Activated naive CD4-positive, alpha-beta T cell treated with anti-CD3 and anti-CD28 coated beads for 36 hours (primary cell): ENCODE data around the gene DCK. TPM values are rescaled to one million over a fixed set of nuclear protein-coding genes. Genes with fewer than 3 reads are reported as not detected.

ENCODE experiments used
- CTCF ChIA-PET: fragments of 350-600 bp; sonication (Branson Sonifier 250); formaldehyde crosslinking; loops from one replicate; lab custom pipeline; 2021; ENCODE audit warnings: antibody characterized with exemption; lab: Charles Lee
- DNase-seq: peaks from one replicate; pipeline ENCODE4 v3.0.0-alpha.2; 2020
- H3K27ac Mint-ChIP-seq: one replicate; pipeline ENCODE4 v1.8.0; 2021; ENCODE audit warnings: mild to moderate bottlenecking, mixed read lengths
- H3K27me3 Mint-ChIP-seq: one replicate; pipeline ENCODE4 v1.8.0; 2021; ENCODE audit warnings: low read depth, mixed read lengths
- H3K36me3 Mint-ChIP-seq: one replicate; pipeline ENCODE4 v1.8.0; 2021; ENCODE audit warnings: low read depth, mixed read lengths
- H3K4me1 Mint-ChIP-seq: one replicate; pipeline ENCODE4 v1.8.0; 2021; ENCODE audit warnings: low read depth, mixed read lengths
- H3K4me3 Mint-ChIP-seq: one replicate; pipeline ENCODE4 v1.8.0; 2021; ENCODE audit warnings: mild to moderate bottlenecking, moderate library complexity, mixed read lengths
- H3K9me3 Mint-ChIP-seq: one replicate; pipeline ENCODE4 v1.8.0; 2021; ENCODE audit warnings: mixed read lengths
- intact Hi-C: fragments of 100-400 bp; cut with micrococcal nuclease; formaldehyde crosslinking; loops from one replicate; pipeline ENCODE4 v1.15.1; 2023
- total RNA-seq, 2 experiments: library from RNA; stranded (reverse); gene quantifications; one replicate each; pipeline ENCODE4 v1.2.3, GENCODE V29; 2021

The DCK gene
- total RNA-seq, 2 experiments from 2014 or later: 32.1 to 34.1 TPM

DNA sequence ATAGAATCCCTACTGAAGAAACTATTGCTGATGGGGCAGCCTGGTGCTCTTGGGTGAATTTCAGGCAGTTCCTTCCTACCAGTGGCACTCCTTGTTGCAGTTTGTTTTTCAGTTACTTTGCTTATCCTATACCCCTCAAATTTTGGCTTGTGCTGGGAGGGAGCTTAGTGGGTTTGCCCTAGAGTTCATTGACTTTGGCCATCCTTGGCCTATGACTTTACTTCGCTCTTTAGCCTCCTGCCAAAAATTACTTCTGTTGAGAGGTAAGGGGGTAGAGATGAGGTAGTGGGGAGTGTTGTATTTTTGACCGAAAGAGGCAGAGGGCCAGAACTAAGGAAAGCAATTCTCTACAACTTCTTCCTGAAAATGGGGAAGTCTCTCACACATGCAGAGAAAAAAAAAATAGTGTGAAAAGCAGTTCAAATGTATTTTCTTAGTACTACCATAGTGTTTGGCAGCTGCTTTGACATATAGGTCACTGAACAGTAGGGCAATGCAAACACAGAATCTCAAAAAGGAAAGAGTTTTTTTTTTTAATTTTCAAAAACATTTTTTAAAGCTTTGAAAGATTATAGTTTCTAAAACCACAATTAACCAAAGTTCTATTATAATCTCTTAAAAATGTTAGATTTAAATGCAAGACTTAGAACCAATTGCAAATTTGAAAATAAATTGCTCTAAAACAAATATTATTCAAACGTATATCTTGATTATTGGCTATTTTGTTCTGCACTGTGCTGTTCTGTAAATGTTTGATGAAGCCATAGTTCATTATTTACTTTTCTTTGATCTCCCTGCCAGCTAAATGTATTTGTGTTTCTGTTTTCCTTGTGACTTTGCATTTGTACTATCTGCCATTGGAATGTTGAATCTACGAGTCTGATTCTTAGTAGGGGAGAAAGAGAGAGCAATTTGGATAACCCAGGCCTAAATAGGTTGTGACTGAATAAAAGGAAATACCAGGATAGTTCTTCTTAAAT, 73.6 kb downstream of the DCK start:
- H3K4me1 Mint-ChIP-seq: no peaks in the 10 kb centered on the region
- no peaks in the 10 kb centered on the region for H3K9me3 Mint-ChIP-seq
- CTCF ChIA-PET: no interaction called here
- peaks cover 2% of the 10 kb centered on the region for H3K27me3 Mint-ChIP-seq
- H3K36me3 Mint-ChIP-seq: no peaks in the 10 kb centered on the region
- no peak overlapping the region for H3K4me3 Mint-ChIP-seq
- H3K27ac Mint-ChIP-seq: no peak overlapping the region
- no peak for DNase-seq
- intact Hi-C loops: no loop called here

DNA sequence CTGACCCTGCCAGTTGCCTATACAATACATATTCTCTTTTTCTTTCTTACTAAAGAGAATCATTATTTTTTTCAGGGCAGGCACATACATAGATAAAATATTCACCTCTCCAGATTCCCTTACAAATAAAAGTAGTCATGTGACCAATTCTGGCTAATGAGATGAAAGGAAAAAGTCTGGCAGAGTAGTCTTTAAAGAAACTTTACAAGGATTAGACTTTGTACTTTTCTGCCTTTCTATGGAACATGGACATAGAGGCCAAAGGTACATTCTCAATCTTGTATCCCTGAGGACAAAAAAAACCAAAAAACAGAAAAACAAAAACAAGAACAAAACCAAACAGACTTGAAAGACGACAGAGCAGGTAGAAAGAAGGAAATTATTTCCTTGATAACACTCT, 75.6 kb downstream of the DCK start:
- Mint-ChIP-seq H3K27me3 (peaks cover 2% of the 10 kb centered on the region), H3K4me3 (no peak overlapping the region), H3K9me3 (no peaks in the 10 kb centered on the region), H3K36me3 (no peaks in the 10 kb centered on the region), H3K4me1 (no peaks in the 10 kb centered on the region), H3K27ac (no peak overlapping the region)
- intact Hi-C loops: no loop called here
- no peak for DNase-seq
- CTCF ChIA-PET: no interaction called here

DNA sequence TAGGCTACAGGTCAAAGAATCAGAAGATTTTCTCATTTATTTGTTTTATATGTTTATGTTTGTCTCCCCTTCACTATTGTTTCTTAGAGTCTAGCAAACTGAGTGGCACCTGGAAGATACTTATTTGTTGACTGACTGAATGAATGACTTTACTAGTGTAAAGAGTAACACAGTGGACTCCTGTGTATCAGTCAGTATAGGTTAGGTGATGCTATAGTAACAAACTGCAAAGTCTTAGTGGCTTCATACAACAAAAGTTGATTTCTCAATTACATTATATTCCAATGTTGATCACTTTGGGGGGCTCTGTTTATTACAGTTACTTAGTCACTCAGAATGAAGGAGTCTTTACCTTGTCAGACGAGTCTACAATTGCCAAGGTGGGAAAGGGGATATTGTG, 76.6 kb downstream of the DCK start:
- Mint-ChIP-seq H3K27me3 (peaks cover 6% of the 10 kb centered on the region), H3K4me1 (no peaks in the 10 kb centered on the region), H3K27ac (no peak overlapping the region), H3K9me3 (no peaks in the 10 kb centered on the region), H3K4me3 (no peak overlapping the region), H3K36me3 (no peaks in the 10 kb centered on the region)
- CTCF ChIA-PET: no interaction called here
- intact Hi-C loops: no loop called here
- no peak for DNase-seq

DNA sequence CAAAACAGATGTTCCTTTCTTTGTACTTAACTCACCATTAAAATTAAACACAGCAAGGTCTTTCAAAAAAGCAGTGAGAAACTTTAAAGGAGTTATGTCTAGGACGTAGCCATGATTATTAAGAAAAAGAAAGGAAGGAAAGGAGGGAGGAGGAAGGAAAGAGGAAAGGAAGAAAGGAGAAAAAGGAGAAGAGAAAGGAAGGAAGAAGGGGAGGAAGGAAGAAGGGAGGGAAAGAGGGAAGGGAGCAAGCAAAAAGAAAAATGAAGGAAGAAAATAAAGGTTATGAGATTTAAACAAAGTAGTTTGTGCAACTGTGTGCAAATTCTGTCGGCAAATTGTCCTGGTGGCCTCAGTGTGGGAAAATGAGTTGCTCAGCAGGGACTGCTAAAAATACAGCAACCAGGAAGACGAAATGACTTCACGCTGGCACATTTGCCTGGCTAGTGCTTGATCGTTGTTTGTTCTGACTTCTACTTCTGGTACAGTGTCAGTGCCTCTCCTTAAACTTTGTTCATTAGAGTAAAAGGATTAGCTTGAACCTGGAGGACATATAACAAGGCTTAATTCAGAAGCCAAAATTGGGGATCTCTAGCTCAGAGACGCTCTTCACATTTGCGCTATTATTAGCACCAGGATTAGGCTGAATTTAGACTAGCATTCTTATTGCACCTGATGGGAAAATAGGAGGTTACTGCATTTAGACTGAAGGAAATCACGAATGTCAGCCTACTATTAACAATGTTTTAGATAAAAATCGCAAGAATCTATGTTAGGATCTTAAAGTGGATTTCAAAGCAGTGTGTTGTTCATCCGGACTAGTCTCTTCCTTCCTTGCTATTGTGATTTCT, 81.2 kb downstream of the DCK start:
- CTCF ChIA-PET: interaction anchor here (0.6 to 0.7 kb wide), 2 partner anchors 65 to 1145 kb away, joined by 3 to 7 read pairs; no protein-coding TSS in a partner anchor
- Mint-ChIP-seq H3K4me3 (no peak overlapping the region), H3K36me3 (no peaks in the 10 kb centered on the region), H3K27me3 (peaks cover 11% of the 10 kb centered on the region), H3K27ac (no peak overlapping the region), H3K9me3 (no peaks in the 10 kb centered on the region), H3K4me1 (no peaks in the 10 kb centered on the region)
- no peak for DNase-seq
- intact Hi-C loops: no loop called here

Other genes starting within 250 kb of the DCK start
- 10 to 100 TPM; 66.7 to 75.0 TPM for gene GRSF1, start 153.8 kb upstream of the DCK start, total RNA-seq
- gene MOB1B, start 91.3 kb upstream of the DCK start, total RNA-seq: 10 to 100 TPM; 14.4 to 16.2 TPM